Neural progenitor cell (in vitro differentiated cells): ENCODE results near the gene ZNF117. TPM values are rescaled to one million over a fixed set of nuclear protein-coding genes. Genes with fewer than 3 reads are reported as not detected.

ENCODE experiments used
- DNase-seq: peaks from one replicate; pipeline ENCODE4 v3.0.0-alpha.2; 2016; ENCODE audit warnings: low spot score
- H2AFZ ChIP-seq: fragments of 200-600 bp; sonication (generic); replicated peaks from 2 replicates; pipeline ENCODE4 v1.6.1; 2016; ENCODE audit warnings: antibody characterized with exemption
- H3F3A ChIP-seq: fragments of 200-600 bp; sonication (generic); 2 replicates; pipeline ENCODE4 v1.6.1; 2016; ENCODE audit warnings: antibody characterized with exemption, low read depth
- H3K27ac ChIP-seq: fragments of 200-600 bp; sonication (generic); 2 replicates; pipeline ENCODE4 v1.5.1; 2016; ENCODE audit warnings: mild to moderate bottlenecking
- H3K27me3 ChIP-seq: fragments of 200-600 bp; sonication (generic); 2 replicates; pipeline ENCODE4 v1.6.1; 2016; ENCODE audit warnings: mild to moderate bottlenecking, moderate library complexity
- H3K36me3 ChIP-seq: fragments of 200-600 bp; sonication (generic); 2 replicates; pipeline ENCODE4 v1.5.1; 2016
- H3K4me1 ChIP-seq: fragments of 200-600 bp; sonication (generic); 2 replicates; pipeline ENCODE4 v1.6.1; 2016; ENCODE audit warnings: mixed run types
- H3K4me2 ChIP-seq: fragments of 200-600 bp; sonication (generic); 2 replicates; pipeline ENCODE4 v1.6.1; 2016
- H3K4me3 ChIP-seq: fragments of 200-600 bp; sonication (generic); 2 replicates; pipeline ENCODE4 v1.5.1; 2016
- H3K79me2 ChIP-seq: fragments of 200-600 bp; sonication (generic); 2 replicates; pipeline ENCODE4 v1.6.1; 2016; ENCODE audit warnings: low read depth
- H3K9ac ChIP-seq: fragments of 200-600 bp; sonication (generic); 2 replicates; pipeline ENCODE4 v1.6.1; 2016
- H3K9me3 ChIP-seq: fragments of 200-600 bp; sonication (generic); 2 replicates; pipeline ENCODE4 v1.5.1; 2016; ENCODE audit warnings: low read depth
- H4K20me1 ChIP-seq: fragments of 200-600 bp; sonication (generic); 2 replicates; pipeline ENCODE4 v1.6.1; 2016; ENCODE audit warnings: low read depth
- H3K27ac Mint-ChIP-seq: 3 replicates; pipeline ENCODE4 v1.8.0; 2021; ENCODE audit warnings: mixed read lengths
- H3K27me3 Mint-ChIP-seq: 2 replicates; pipeline ENCODE4 v1.8.0; 2022; ENCODE audit warnings: low read depth, mild to moderate bottlenecking, inconsistent platforms, moderate library complexity, mixed read lengths; ENCODE audit not compliant: insufficient read depth
- H3K36me3 Mint-ChIP-seq: 3 replicates; pipeline ENCODE4 v1.8.0; 2021; ENCODE audit warnings: mixed read lengths
- H3K4me1 Mint-ChIP-seq: 3 replicates; pipeline ENCODE4 v1.8.0; 2021; ENCODE audit warnings: mixed read lengths
- H3K4me3 Mint-ChIP-seq: 3 replicates; pipeline ENCODE4 v1.8.0; 2021; ENCODE audit warnings: mild to moderate bottlenecking, moderate library complexity, mixed read lengths
- H3K9me3 Mint-ChIP-seq: 3 replicates; pipeline ENCODE4 v1.8.0; 2020; ENCODE audit warnings: mixed read lengths
- EZH2 ChIP-seq: fragments of 200-600 bp; sonication (generic); IDR thresholded peaks from 2 replicates; pipeline ENCODE4 v1.6.1; 2017; ENCODE audit warnings: antibody characterized with exemption, mild to moderate bottlenecking, moderate library complexity
- EZH2phosphoT487 ChIP-seq: fragments of 200-600 bp; sonication (generic); IDR thresholded peaks from 2 replicates; pipeline ENCODE4 v1.6.1; 2017; ENCODE audit warnings: antibody characterized with exemption
- total RNA-seq: library from RNA; depleted of rRNA; stranded (reverse); fragments of >200 nt; gene quantifications from 2 replicates; pipeline ENCODE4 v1.2.3, GENCODE V29; 2015; ENCODE audit warnings: low replicate concordance
- TF ChIP-seq, protein P1 (sequence below): fragments of 200-600 bp; sonication (generic); IDR thresholded peaks from 2 replicates; pipeline ENCODE4 v1.5.1; 2017; ENCODE audit warnings: antibody characterized with exemption, mild to moderate bottlenecking

The ZNF117 gene
- total RNA-seq, 1 donor from 2014 or later = 71.6 TPM

DNA sequence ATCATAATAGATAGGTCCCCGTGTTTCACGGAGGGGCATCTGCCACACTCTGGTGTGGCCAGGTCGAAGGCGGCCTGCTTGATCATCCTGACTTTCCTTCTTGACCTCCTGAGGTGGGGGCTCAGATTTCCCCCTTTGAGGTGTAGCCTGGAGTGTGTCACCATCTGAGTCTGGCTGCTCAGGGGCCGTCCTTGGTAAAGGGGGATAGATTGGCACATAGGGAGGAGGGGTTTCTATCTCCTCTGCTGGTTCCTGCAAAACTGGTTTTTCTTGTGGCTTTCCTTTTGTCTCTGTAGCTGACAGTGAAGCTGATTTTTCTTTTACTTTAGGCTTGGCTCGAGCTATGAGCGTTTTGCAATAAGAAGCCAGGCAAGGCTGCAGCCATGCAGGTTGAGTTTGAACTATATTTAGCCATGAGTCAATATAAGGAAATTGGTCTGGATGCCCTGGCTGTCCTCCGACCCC is 7.1 kb upstream of the ZNF117 start:
- no peak overlapping the region for H3K9ac ChIP-seq
- peaks cover 5% of the 10 kb centered on the region for H3K36me3 ChIP-seq
- no peaks in the 10 kb centered on the region for H3F3A ChIP-seq
- peaks cover 22% of the 10 kb centered on the region for H3K9me3 ChIP-seq
- TF ChIP-seq EZH2 (no peak), EZH2phosphoT487 (no peak)
- TF ChIP-seq, protein P1, sequence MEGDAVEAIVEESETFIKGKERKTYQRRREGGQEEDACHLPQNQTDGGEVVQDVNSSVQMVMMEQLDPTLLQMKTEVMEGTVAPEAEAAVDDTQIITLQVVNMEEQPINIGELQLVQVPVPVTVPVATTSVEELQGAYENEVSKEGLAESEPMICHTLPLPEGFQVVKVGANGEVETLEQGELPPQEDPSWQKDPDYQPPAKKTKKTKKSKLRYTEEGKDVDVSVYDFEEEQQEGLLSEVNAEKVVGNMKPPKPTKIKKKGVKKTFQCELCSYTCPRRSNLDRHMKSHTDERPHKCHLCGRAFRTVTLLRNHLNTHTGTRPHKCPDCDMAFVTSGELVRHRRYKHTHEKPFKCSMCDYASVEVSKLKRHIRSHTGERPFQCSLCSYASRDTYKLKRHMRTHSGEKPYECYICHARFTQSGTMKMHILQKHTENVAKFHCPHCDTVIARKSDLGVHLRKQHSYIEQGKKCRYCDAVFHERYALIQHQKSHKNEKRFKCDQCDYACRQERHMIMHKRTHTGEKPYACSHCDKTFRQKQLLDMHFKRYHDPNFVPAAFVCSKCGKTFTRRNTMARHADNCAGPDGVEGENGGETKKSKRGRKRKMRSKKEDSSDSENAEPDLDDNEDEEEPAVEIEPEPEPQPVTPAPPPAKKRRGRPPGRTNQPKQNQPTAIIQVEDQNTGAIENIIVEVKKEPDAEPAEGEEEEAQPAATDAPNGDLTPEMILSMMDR = no peak
- no peak overlapping the region for H3K4me3 ChIP-seq
- H2AFZ ChIP-seq = no peak overlapping the region
- H3K27ac ChIP-seq = no peak overlapping the region
- Mint-ChIP-seq H3K27ac (no peak overlapping the region), H3K4me3 (no peak overlapping the region), H3K9me3 (peaks cover 85% of the 10 kb centered on the region), H3K27me3 (peaks cover 10% of the 10 kb centered on the region), H3K36me3 (peaks cover 78% of the 10 kb centered on the region), H3K4me1 (no peaks in the 10 kb centered on the region)
- H3K4me1 ChIP-seq = no peaks in the 10 kb centered on the region
- peaks cover 38% of the 10 kb centered on the region for H3K79me2 ChIP-seq
- DNase-seq = no peak
- no peak overlapping the region for H3K4me2 ChIP-seq
- H3K27me3 ChIP-seq = no peaks in the 10 kb centered on the region
- H4K20me1 ChIP-seq = no peaks in the 10 kb centered on the region

DNA sequence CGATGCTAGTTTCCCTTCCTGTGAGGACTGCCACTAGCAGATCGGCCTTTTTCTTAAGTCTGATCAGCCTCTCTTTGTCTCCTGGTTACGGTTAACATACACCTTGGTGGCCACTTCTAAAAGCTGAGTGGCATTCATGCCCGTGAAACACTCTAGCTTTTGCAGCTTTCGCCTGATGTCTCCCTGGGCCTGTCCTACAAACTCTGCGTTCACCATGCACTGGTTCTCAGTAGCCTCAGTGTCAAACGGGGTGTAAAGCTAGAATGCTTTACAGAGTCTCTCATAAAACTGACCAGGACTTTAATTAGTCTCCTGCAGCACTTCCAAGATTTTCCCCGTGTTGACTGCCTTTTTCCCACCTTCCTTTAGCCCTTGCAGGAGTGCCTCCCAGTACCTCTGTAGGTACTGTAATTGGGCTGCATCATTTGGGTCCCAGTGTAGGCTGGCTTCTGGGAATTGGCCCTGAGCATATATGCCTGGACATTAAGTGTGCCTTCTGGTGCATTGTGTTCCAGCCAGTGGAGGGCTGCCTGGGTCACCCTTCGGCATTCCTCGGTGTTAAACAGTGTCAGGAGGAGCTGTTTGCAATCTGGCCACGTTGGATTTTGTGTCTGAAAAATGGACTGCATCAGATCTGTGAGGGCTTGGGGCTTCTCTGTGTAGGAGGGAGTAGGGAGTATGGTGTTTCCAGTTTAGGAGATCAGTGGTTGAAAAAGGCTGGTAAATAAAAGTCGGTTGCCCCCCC is 6.5 kb upstream of the ZNF117 start:
- Mint-ChIP-seq H3K27ac (no peak overlapping the region), H3K4me1 (no peaks in the 10 kb centered on the region), H3K4me3 (no peak overlapping the region), H3K36me3 (peaks cover 79% of the 10 kb centered on the region), H3K27me3 (peaks cover 10% of the 10 kb centered on the region), H3K9me3 (peaks cover 85% of the 10 kb centered on the region)
- Histone ChIP-seq H3K9me3 (peaks cover 22% of the 10 kb centered on the region), H3K4me1 (no peaks in the 10 kb centered on the region), H3K36me3 (peaks cover 1% of the 10 kb centered on the region), H4K20me1 (no peaks in the 10 kb centered on the region), H3K9ac (no peak overlapping the region), H3K4me2 (no peak overlapping the region), H3K27me3 (no peaks in the 10 kb centered on the region), H2AFZ (no peak overlapping the region), H3K4me3 (no peak overlapping the region), H3F3A (no peaks in the 10 kb centered on the region), H3K79me2 (peaks cover 32% of the 10 kb centered on the region), H3K27ac (no peak overlapping the region)
- TF ChIP-seq, protein P1 = no peak
- TF ChIP-seq EZH2 (no peak), EZH2phosphoT487 (no peak)
- DNase-seq = no peak

DNA sequence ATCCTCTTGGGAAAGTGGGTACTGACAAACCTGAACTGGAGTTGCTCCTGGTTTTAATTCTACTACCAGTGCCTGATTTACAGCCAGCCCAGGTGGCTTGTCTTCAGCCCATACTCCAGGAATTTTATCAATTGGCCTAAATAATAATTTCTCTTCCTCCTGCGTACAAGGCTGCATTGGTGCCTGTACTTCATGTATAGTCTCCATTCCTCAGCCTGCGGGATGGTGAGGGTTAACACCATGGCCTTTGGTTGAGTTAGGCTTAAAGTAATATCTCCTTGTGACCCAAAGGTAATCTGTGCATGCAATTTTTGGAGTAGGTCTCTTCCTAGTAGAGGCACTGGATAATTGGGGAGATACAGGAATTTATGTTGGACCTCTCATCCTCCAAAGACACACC is 5.5 kb upstream of the ZNF117 start:
- Mint-ChIP-seq H3K4me3 (no peak overlapping the region), H3K4me1 (no peaks in the 10 kb centered on the region), H3K27ac (no peak overlapping the region), H3K9me3 (peaks cover 87% of the 10 kb centered on the region), H3K27me3 (peaks cover 14% of the 10 kb centered on the region), H3K36me3 (peaks cover 80% of the 10 kb centered on the region)
- Histone ChIP-seq H3K79me2 (peaks cover 22% of the 10 kb centered on the region), H3K9me3 (peaks cover 22% of the 10 kb centered on the region), H3K36me3 (peaks cover 12% of the 10 kb centered on the region), H2AFZ (no peak overlapping the region), H3K4me2 (no peak overlapping the region), H3K9ac (no peak overlapping the region), H3F3A (no peaks in the 10 kb centered on the region), H3K27me3 (no peaks in the 10 kb centered on the region), H3K27ac (no peak overlapping the region), H3K4me1 (no peaks in the 10 kb centered on the region), H3K4me3 (no peak overlapping the region), H4K20me1 (no peaks in the 10 kb centered on the region)
- no peak for TF ChIP-seq EZH2
- TF ChIP-seq EZH2phosphoT487 = no peak
- TF ChIP-seq, protein P1 = no peak
- DNase-seq = no peak
